ENCODE measurements around the gene TEAD4.

GRCh38 chr12:3045989-3046388 is 86.8 kb downstream of the TEAD4 start:
- no peak for TF ChIP-seq EZH2 (IDR thresholded peaks at IDR 0.05; ENCODE audit: borderline replicate concordance, low read depth, low read length, severe bottlenecking)
- TF ChIP-seq, protein P1, sequence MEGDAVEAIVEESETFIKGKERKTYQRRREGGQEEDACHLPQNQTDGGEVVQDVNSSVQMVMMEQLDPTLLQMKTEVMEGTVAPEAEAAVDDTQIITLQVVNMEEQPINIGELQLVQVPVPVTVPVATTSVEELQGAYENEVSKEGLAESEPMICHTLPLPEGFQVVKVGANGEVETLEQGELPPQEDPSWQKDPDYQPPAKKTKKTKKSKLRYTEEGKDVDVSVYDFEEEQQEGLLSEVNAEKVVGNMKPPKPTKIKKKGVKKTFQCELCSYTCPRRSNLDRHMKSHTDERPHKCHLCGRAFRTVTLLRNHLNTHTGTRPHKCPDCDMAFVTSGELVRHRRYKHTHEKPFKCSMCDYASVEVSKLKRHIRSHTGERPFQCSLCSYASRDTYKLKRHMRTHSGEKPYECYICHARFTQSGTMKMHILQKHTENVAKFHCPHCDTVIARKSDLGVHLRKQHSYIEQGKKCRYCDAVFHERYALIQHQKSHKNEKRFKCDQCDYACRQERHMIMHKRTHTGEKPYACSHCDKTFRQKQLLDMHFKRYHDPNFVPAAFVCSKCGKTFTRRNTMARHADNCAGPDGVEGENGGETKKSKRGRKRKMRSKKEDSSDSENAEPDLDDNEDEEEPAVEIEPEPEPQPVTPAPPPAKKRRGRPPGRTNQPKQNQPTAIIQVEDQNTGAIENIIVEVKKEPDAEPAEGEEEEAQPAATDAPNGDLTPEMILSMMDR (IDR thresholded peaks at IDR 0.05; ENCODE audit: borderline replicate concordance, extremely low read depth, low read length, poor library complexity, severe bottlenecking) = no peak
